HepG2 (cell line): ENCODE measurements around the gene UBASH3A. TPM values are rescaled to one million over a fixed set of nuclear protein-coding genes. Genes with fewer than 3 reads are reported as not detected.

Experiments
- AGO1 ChIP-seq: fragments of 200-400 bp; formaldehyde crosslinking; IDR thresholded peaks from 2 replicates; pipeline ENCODE4 v1.6.1; 2017; ENCODE audit warnings: mild to moderate bottlenecking, low read depth, low read length, moderate library complexity; ENCODE audit not compliant: poor library complexity, severe bottlenecking
- BCL3 ChIP-seq: sonication (generic); formaldehyde crosslinking; IDR thresholded peaks from 2 replicates; pipeline ENCODE4 v1.5.1; 2020; ENCODE audit warnings: mild to moderate bottlenecking, missing genetic modification reagents, moderate library complexity
- BRF2 ChIP-seq: sonication (generic); formaldehyde crosslinking; IDR thresholded peaks from 2 replicates; pipeline ENCODE4 v1.8.1; 2022; ENCODE audit warnings: mild to moderate bottlenecking, missing genetic modification reagents
- CHD4 ChIP-seq: fragments of 200-600 bp; sonication (generic); IDR thresholded peaks from 2 replicates; pipeline ENCODE4 v1.7.0; 2017; ENCODE audit warnings: mild to moderate bottlenecking, low read length, borderline replicate concordance
- CREB1 ChIP-seq, 2 experiments: fragments of 450-650 bp in 1 of 2; IDR thresholded peaks; 2 replicates each; pipeline ENCODE4 v1.6.1; 2016 to 2017; ENCODE audit warnings: control low read depth in 1 of 2, mild to moderate bottlenecking in 1 of 2, missing compliant biosample characterization in 1 of 2, missing genetic modification characterization in 1 of 2
- DPF2 ChIP-seq: sonication (generic); formaldehyde crosslinking; IDR thresholded peaks from 2 replicates; pipeline ENCODE4 v1.4.0; 2020; ENCODE audit warnings: mild to moderate bottlenecking, low read depth, missing genetic modification reagents, borderline replicate concordance
- ETV5 ChIP-seq: IDR thresholded peaks from 2 replicates; pipeline ENCODE4 v1.6.1; 2018; ENCODE audit warnings: missing biosample characterization, missing genetic modification reagents, inconsistent platforms, borderline replicate concordance
- GATAD1 ChIP-seq: IDR thresholded peaks from 2 replicates; pipeline ENCODE4 v1.6.1; 2016; ENCODE audit warnings: missing genetic modification reagents, missing compliant biosample characterization
- KDM1A ChIP-seq: IDR thresholded peaks from 2 replicates; pipeline ENCODE4 v1.6.1; 2016; ENCODE audit warnings: missing compliant biosample characterization
- MNT ChIP-seq: fragments of 450-650 bp; IDR thresholded peaks from 2 replicates; pipeline ENCODE4 v1.6.1; 2016
- NFRKB ChIP-seq: fragments of 450-650 bp; IDR thresholded peaks from 2 replicates; pipeline ENCODE4 v1.6.1; 2017
- PHF8 ChIP-seq: sonication (generic); formaldehyde crosslinking; IDR thresholded peaks from 2 replicates; pipeline ENCODE4 v1.5.0; 2020; ENCODE audit warnings: missing genetic modification reagents
- RARA ChIP-seq: IDR thresholded peaks from 2 replicates; pipeline ENCODE4 v1.6.1; 2016; ENCODE audit warnings: missing genetic modification reagents, missing compliant biosample characterization
- RFXANK ChIP-seq: IDR thresholded peaks from 2 replicates; pipeline ENCODE4 v1.6.1; 2016
- RORA ChIP-seq: sonication (generic); formaldehyde crosslinking; IDR thresholded peaks from 2 replicates; pipeline ENCODE4 v1.5.0; 2020; ENCODE audit warnings: mild to moderate bottlenecking, missing genetic modification reagents, moderate library complexity
- SRSF4 ChIP-seq: fragments of 200-400 bp; formaldehyde crosslinking; IDR thresholded peaks from one replicate; pipeline ENCODE4 v1.6.1; 2018; ENCODE audit warnings: mild to moderate bottlenecking, low read depth, low read length, moderate library complexity; ENCODE audit not compliant: poor library complexity, severe bottlenecking
- YY1 ChIP-seq: IDR thresholded peaks from 2 replicates; pipeline ENCODE4 v1.6.1; 2011; ENCODE audit warnings: low read length, low read depth, moderate library complexity, mild to moderate bottlenecking; ENCODE audit not compliant: insufficient read depth, insufficient replicate concordance
- ZBTB43 ChIP-seq: sonication (generic); formaldehyde crosslinking; conservative IDR thresholded peaks from 2 replicates; pipeline ENCODE4 v1.4.0; 2020; ENCODE audit warnings: missing genetic modification reagents
- ZBTB7B ChIP-seq: sonication (generic); formaldehyde crosslinking; IDR thresholded peaks from 2 replicates; pipeline ENCODE4 v1.4.0; 2020; ENCODE audit warnings: missing genetic modification reagents
- ZC3H4 ChIP-seq: sonication (generic); formaldehyde crosslinking; IDR thresholded peaks from 2 replicates; pipeline ENCODE4 v1.4.0; 2020; ENCODE audit warnings: missing genetic modification reagents, borderline replicate concordance
- ZFP1 ChIP-seq: IDR thresholded peaks from 2 replicates; pipeline ENCODE4 v1.6.1; 2016
- ZGPAT ChIP-seq: IDR thresholded peaks from 2 replicates; pipeline ENCODE4 v1.6.1; 2016; ENCODE audit warnings: mild to moderate bottlenecking
- ZNF232 ChIP-seq: sonication (generic); formaldehyde crosslinking; IDR thresholded peaks from 2 replicates; pipeline ENCODE4 v1.4.0; 2020; ENCODE audit warnings: missing genetic modification reagents, borderline replicate concordance
- ZNF644 ChIP-seq: IDR thresholded peaks from 2 replicates; pipeline ENCODE4 v1.6.1; 2016; ENCODE audit warnings: low read depth
- ZNF775 ChIP-seq: sonication (generic); formaldehyde crosslinking; IDR thresholded peaks from 2 replicates; pipeline ENCODE4 v1.4.0; 2020; ENCODE audit warnings: missing genetic modification reagents, mild to moderate bottlenecking, moderate library complexity, borderline replicate concordance
- polyA plus RNA-seq, 8 experiments: library from polyadenylated mRNA; depleted of rRNA in 3 of 8; stranded (reverse) in 7 of 8; unstranded in 1 of 8; fragments of >200 nt; fragmentation: Illumina TruSeq in 4 of 8; extraction: Trizol in 4 of 8; gene quantifications; 2 replicates each; pipeline versions ENCODE4 v1.2.1 to v1.2.3, GENCODE V29; 2011 to 2016; ENCODE audit warnings: low read depth in 4 of 8, missing spikeins in 1 of 8, mixed read lengths in 1 of 8; ENCODE audit not compliant: insufficient read depth in 1 of 8
- total RNA-seq, 5 experiments: library from RNA; depleted of rRNA; stranded (reverse); fragments of >200 nt; fragmentation: Illumina TruSeq; extraction: Trizol; gene quantifications; 2 replicates each; pipeline ENCODE4 v1.2.3, GENCODE V29; 2016; ENCODE audit warnings: low read depth in 1 of 5

The UBASH3A gene
- total and polyA plus RNA-seq, 2 of the 13 experiments (the other 11 are each of a cell fraction or from before 2014, with no cell fraction given) = not detected

- TF ChIP-seq MNT = no peak
- peak; percentile 13 for TF ChIP-seq YY1
- peak; percentile 71; the same call in 1 of the 2 replicates for TF ChIP-seq ZBTB43 (CRISPR knock-in tag)
- TF ChIP-seq ZNF232 = 0 out of 2 replicates have a peak, but pooled peaks have one; percentile 23
- no peak for TF ChIP-seq AGO1
- no peak for TF ChIP-seq NFRKB
- no peak for TF ChIP-seq BCL3 (CRISPR knock-in tag)
- TF ChIP-seq RFXANK (CRISPR knock-in tag) = no peak; the same call in 1 of the 2 replicates
- no peak for TF ChIP-seq CHD4
- peak; percentile 93 for TF ChIP-seq DPF2 (CRISPR knock-in tag)
- TF ChIP-seq BRF2 = no peak
- TF ChIP-seq ZC3H4 (CRISPR knock-in tag) = no peak
- TF ChIP-seq ZNF644 (CRISPR knock-in tag) = peak; percentile 90
- peak; percentile 88 for TF ChIP-seq ZBTB7B (CRISPR knock-in tag)
- TF ChIP-seq RARA (CRISPR knock-in tag) = peak; percentile 97
- peak; percentile 81 for TF ChIP-seq ZGPAT (CRISPR knock-in tag)
- no peak for TF ChIP-seq RORA (CRISPR knock-in tag)
- TF ChIP-seq ZFP1 (CRISPR knock-in tag) = peak; percentile 62; the same call in 1 of the 2 replicates
- TF ChIP-seq PHF8 = no peak
- no peak for TF ChIP-seq SRSF4
- peak; percentile 73; the same call in 1 of the 2 replicates for TF ChIP-seq ETV5 (CRISPR knock-in tag)
- TF ChIP-seq GATAD1 (CRISPR knock-in tag) = peak; percentile 47; the same call in 1 of the 2 replicates
- TF ChIP-seq CREB1 (IDR thresholded peaks at IDR 0.05) = no peak
- TF ChIP-seq CREB1 (CRISPR knock-in tag; IDR thresholded peaks at IDR 0.05) = no peak
- TF ChIP-seq ZNF775 (CRISPR knock-in tag) = no peak
- TF ChIP-seq KDM1A (CRISPR knock-in tag) = peak; percentile 69; the same call in 1 of the 2 replicates
Measured at GRCh38 chr21:42386034-42386591, 17.6 kb upstream of the UBASH3A start (continued).
